HepG2 (cell line): Measurements from ENCODE around the gene IFIT1B. TPM values are rescaled to one million over a fixed set of nuclear protein-coding genes. Genes with fewer than 3 reads are reported as not detected.

ENCODE experiments used
- ATAC-seq: fragments of 200-7000 bp; cut with Tn5 transposase; 3 replicates; pipeline ENCODE4 v1.9.1; 2020; ENCODE audit warnings: mild to moderate bottlenecking, moderate library complexity
- BruUV-seq: library from RNA; stranded (reverse); fragments of 400-500 nt; replicated peaks from 2 replicates; lab custom pipeline; 2021; lab: Mats Ljungman, UMichigan
- CTCF ChIA-PET: fragments of 300-600 bp; formaldehyde crosslinking; extraction: SDS; loops from one replicate; lab custom pipeline; 2021; ENCODE audit warnings: low total read pairs, inconsistent platforms, low intra/inter-chr PET ratio; lab: Yijun Ruan, JAX
- POLR2A ChIA-PET: fragments of 350-600 bp; sonication (Branson Sonifier 250); formaldehyde crosslinking; loops from one replicate; lab custom pipeline; 2020; ENCODE audit warnings: antibody characterized with exemption, inconsistent platforms; lab: Yijun Ruan, JAX
- DNase-seq: peaks from one replicate; pipeline ENCODE4 v3.0.0-alpha.2; 2015; ENCODE audit warnings: low spot score
- FAIRE-seq: peaks from 3 replicates; lab custom pipeline; 2011; peaks lifted over from hg19 to GRCh38; lab: Jason Lieb, UNC
- H2AFZ ChIP-seq: one replicate; pipeline ENCODE4 v1.6.1; 2011; ENCODE audit warnings: low read length, inconsistent platforms
- H3K27ac ChIP-seq: fragments of 300-600 bp; 3 replicates; pipeline ENCODE4 v1.8.0; 2011; ENCODE audit warnings: mixed run types, mild to moderate bottlenecking, mixed read lengths, low read length, inconsistent platforms; ENCODE audit not compliant: insufficient read depth; ENCODE audit errors: extremely low read length
- H3K27me3 ChIP-seq, 2 experiments: fragments of 200-600 bp in 1 of 2; 2 replicates in 1 of 2; 3 replicates in 1 of 2; pipeline versions ENCODE4 v1.6.0 to v1.8.0; 2011; ENCODE audit warnings: low read length in 2 of 2, mild to moderate bottlenecking in 2 of 2, moderate library complexity in 2 of 2, inconsistent platforms in 1 of 2; ENCODE audit not compliant: insufficient read depth in 2 of 2, control insufficient read depth in 1 of 2
- H3K36me3 ChIP-seq, 2 experiments: fragments of 200-600 bp in 1 of 2; replicated peaks in 1 of 2; 2 replicates in 1 of 2; 3 replicates in 1 of 2; pipeline versions ENCODE4 v1.5.1 to v1.8.0; 2011; ENCODE audit warnings: low read length in 2 of 2, inconsistent platforms in 1 of 2; ENCODE audit not compliant: insufficient read depth in 2 of 2, control insufficient read depth in 1 of 2
- H3K4me1 ChIP-seq: 2 replicates; pipeline ENCODE4 v1.5.1; 2012; ENCODE audit warnings: low read length, inconsistent platforms; ENCODE audit not compliant: insufficient read depth
- H3K4me2 ChIP-seq: 2 replicates; pipeline ENCODE4 v1.6.0; 2011; ENCODE audit warnings: low read depth, low read length, inconsistent platforms
- H3K4me3 ChIP-seq, 3 experiments: fragments of 200-600 bp in 1 of 3; sonication (generic), shearing (Covaris generic) in 1 of 3; replicated peaks in 1 of 3; 2 replicates each; pipeline ENCODE4 v1.5.1; 2011 to 2016; ENCODE audit warnings: low read length in 3 of 3, inconsistent platforms in 2 of 3, low read depth in 2 of 3, mild to moderate bottlenecking in 2 of 3, control low read depth in 1 of 3, mixed read lengths in 1 of 3; ENCODE audit not compliant: insufficient read depth in 1 of 3
- H3K79me2 ChIP-seq: one replicate; pipeline ENCODE4 v1.6.1; 2011; ENCODE audit warnings: low read length, inconsistent platforms; ENCODE audit not compliant: insufficient read depth
- H3K9ac ChIP-seq: 2 replicates; pipeline ENCODE4 v1.6.0; 2011; ENCODE audit warnings: mild to moderate bottlenecking, low read depth, low read length, inconsistent platforms; ENCODE audit not compliant: insufficient read depth
- H3K9me3 ChIP-seq: 2 replicates; pipeline ENCODE4 v1.5.1; 2012; ENCODE audit warnings: mild to moderate bottlenecking, low read length
- H4K20me1 ChIP-seq: 2 replicates; pipeline ENCODE4 v1.6.0; 2011; ENCODE audit warnings: inconsistent platforms, mild to moderate bottlenecking, low read length, moderate library complexity; ENCODE audit not compliant: insufficient read depth
- GRHL1 ChIP-seq: sonication (generic); formaldehyde crosslinking; conservative IDR thresholded peaks from 2 replicates; pipeline ENCODE4 v1.8.0; 2022; ENCODE audit warnings: missing genetic modification reagents
- PAXIP1 ChIP-seq: sonication (generic); formaldehyde crosslinking; conservative IDR thresholded peaks from 2 replicates; pipeline ENCODE4 v1.4.0; 2020; ENCODE audit warnings: mild to moderate bottlenecking, missing genetic modification reagents, moderate library complexity
- ZNF770 ChIP-seq: sonication (generic); formaldehyde crosslinking; IDR thresholded peaks from 2 replicates; pipeline ENCODE4 v1.5.0; 2020; ENCODE audit warnings: mild to moderate bottlenecking, missing genetic modification reagents
- WGBS: methylation state at CpG from one replicate; pipeline ENCODE4 v1.1.6; 2017; ENCODE audit warnings: low lambda C conversion rate; 5-methylcytosine and 5-hydroxymethylcytosine counted together
- in situ Hi-C: cut with HindIII; loops from 2 replicates; pipeline ENCODE4 v1.10.0; 2017; ENCODE audit warnings: low pct_unique_long_range_greater_than_20kb; ENCODE audit not compliant: extremely low pct_ligation_motif_present
- intact Hi-C: fragments of 100-400 bp; cut with micrococcal nuclease; formaldehyde crosslinking; loops from one replicate; pipeline ENCODE4 v1.10.0; 2022; ENCODE audit not compliant: unreplicated experiment
- polyA plus RNA-seq, 8 experiments: library from polyadenylated mRNA; depleted of rRNA in 3 of 8; stranded (reverse) in 7 of 8; unstranded in 1 of 8; fragments of >200 nt; fragmentation: Illumina TruSeq in 4 of 8; extraction: Trizol in 4 of 8; gene quantifications; 2 replicates each; pipeline versions ENCODE4 v1.2.1 to v1.2.3, GENCODE V29; 2011 to 2016; ENCODE audit warnings: low read depth in 4 of 8, missing spikeins in 1 of 8, mixed read lengths in 1 of 8; ENCODE audit not compliant: insufficient read depth in 1 of 8
- total RNA-seq, 5 experiments: library from RNA; depleted of rRNA; stranded (reverse); fragments of >200 nt; fragmentation: Illumina TruSeq; extraction: Trizol; gene quantifications; 2 replicates each; pipeline ENCODE4 v1.2.3, GENCODE V29; 2016; ENCODE audit warnings: low read depth in 1 of 5

The IFIT1B gene
- total and polyA plus RNA-seq, 2 of the 13 experiments (the other 11 are each of a cell fraction or from before 2014, with no cell fraction given): not detected

GRCh38 chr10:89413398-89413912, 35.6 kb downstream of the IFIT1B start:
- Histone ChIP-seq H3K27me3 (no peaks in the 10 kb centered on the region; a peak in 1 of 5 replicates), H3K9me3 (no peaks in the 10 kb centered on the region), H2AFZ (peak overlapping the region; percentile 98), H3K4me3 (peak overlapping the region in 2 of 3 experiments; percentile 83 to 95; a peak in 3 of 6 replicates), H3K4me2 (peak overlapping the region; percentile 80), H3K9ac (no peak overlapping the region), H4K20me1 (no peaks in the 10 kb centered on the region), H3K79me2 (no peaks in the 10 kb centered on the region), H3K36me3 (peaks cover 0 to 4% of the 10 kb centered on the region in 2 experiments; a peak in 1 of 5 replicates), H3K27ac (no peak overlapping the region), H3K4me1 (peaks cover 28% of the 10 kb centered on the region)
- ChIA-PET CTCF (no interaction called here), POLR2A (interaction anchor here (0.7 to 1.5 kb wide), 3 partner anchors 21 to 230 kb away, joined by 3 to 13 read pairs (median 3); partner anchors contain the start of gene IFIT1)
- no peak for FAIRE-seq
- in situ Hi-C loops (no loop called here), intact Hi-C loops (no loop called here)
- 0 out of 2 replicates have a peak, but pooled peaks have one; percentile 17 for TF ChIP-seq PAXIP1 (CRISPR knock-in tag)
- TF ChIP-seq ZNF770 (CRISPR knock-in tag): peak; percentile 96
- TF ChIP-seq GRHL1 (CRISPR knock-in tag): no peak
- ATAC-seq: no peak
- BruUV-seq: no TSS peak
- 83% methylated on average over 7 of the region's 7 CpGs for WGBS
- no peak for DNase-seq
